ENCODE data around the gene ALDH1A2.

DNA sequence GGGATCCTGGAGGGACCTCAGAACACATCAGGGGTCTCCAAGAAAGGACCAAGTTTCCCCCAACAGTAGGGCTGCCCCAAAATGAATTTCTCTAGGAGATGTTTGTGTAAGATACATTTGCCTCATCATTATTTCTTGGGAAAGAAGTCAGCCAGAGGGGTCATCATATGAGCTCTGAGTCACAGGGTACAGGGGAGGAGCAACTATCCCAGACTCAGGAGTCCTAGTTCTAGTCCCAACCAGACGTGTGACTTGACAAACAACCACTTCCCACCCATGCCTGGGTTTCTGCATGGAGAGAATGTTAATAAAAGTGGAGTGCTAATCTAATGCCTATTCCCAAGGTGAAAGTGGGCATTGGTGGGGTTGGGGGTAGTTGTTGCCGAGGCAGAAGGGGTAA lies 144.1 kb downstream of the ALDH1A2 start:
- TF ChIP-seq POLR2A (IDR thresholded peaks at IDR 0.05), result no peak
- TF ChIP-seq, protein P1, sequence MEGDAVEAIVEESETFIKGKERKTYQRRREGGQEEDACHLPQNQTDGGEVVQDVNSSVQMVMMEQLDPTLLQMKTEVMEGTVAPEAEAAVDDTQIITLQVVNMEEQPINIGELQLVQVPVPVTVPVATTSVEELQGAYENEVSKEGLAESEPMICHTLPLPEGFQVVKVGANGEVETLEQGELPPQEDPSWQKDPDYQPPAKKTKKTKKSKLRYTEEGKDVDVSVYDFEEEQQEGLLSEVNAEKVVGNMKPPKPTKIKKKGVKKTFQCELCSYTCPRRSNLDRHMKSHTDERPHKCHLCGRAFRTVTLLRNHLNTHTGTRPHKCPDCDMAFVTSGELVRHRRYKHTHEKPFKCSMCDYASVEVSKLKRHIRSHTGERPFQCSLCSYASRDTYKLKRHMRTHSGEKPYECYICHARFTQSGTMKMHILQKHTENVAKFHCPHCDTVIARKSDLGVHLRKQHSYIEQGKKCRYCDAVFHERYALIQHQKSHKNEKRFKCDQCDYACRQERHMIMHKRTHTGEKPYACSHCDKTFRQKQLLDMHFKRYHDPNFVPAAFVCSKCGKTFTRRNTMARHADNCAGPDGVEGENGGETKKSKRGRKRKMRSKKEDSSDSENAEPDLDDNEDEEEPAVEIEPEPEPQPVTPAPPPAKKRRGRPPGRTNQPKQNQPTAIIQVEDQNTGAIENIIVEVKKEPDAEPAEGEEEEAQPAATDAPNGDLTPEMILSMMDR (IDR thresholded peaks at IDR 0.05), result no peak
